ENCODE data around the gene MRAP2.

Gene MRAP2

GRCh38 chr6:84072442-84072997, 38.9 kb downstream of the MRAP2 start:
- Histone ChIP-seq H3K18ac (ENCODE audit: low read depth in 1 of 2, low read length in 2 of 2) (no peak overlapping the region), H3K27me3 (ENCODE audit: control insufficient read depth in 1 of 2, insufficient read depth in 1 of 2, low read length in 2 of 2) (no peaks in the 10 kb centered on the region), H3K9ac (ENCODE audit: low read length) (no peak overlapping the region), H3K4ac (ENCODE audit: low read depth in 1 of 2, low read length in 2 of 2) (no peak overlapping the region), H3K4me1 (ENCODE audit: control insufficient read depth, insufficient read depth, low read depth, low read length) (no peaks in the 10 kb centered on the region), H3K4me2 (ENCODE audit: low read length, poor library complexity, severe bottlenecking) (no peak overlapping the region), H2BK15ac (ENCODE audit: low read depth, poor library complexity, severe bottlenecking) (no peak overlapping the region), H3K36me3 (ENCODE audit: control insufficient read depth in 1 of 2, insufficient read depth in 2 of 2, low read depth in 1 of 2, low read length in 2 of 2) (peaks cover 0 to 5% of the 10 kb centered on the region in 2 experiments), H3K14ac (ENCODE audit: low read length in 2 of 2) (no peak overlapping the region), H2AFZ (ENCODE audit: low read depth, low read length) (no peak overlapping the region), H4K8ac (ENCODE audit: low read length) (no peak overlapping the region), H4K91ac (ENCODE audit: low read length) (no peak overlapping the region), H2BK5ac (ENCODE audit: low read depth, low read length, poor library complexity, severe bottlenecking) (no peak overlapping the region), H3K79me1 (replicated peaks; ENCODE audit: low read length, poor library complexity, severe bottlenecking) (no peaks in the 10 kb centered on the region), H2BK120ac (ENCODE audit: low read depth, low read length) (no peak overlapping the region), H2AK5ac (ENCODE audit: low read length, severe bottlenecking) (no peak overlapping the region), H3K9me3 (ENCODE audit: control insufficient read depth, low read length) (no peaks in the 10 kb centered on the region), H3K27ac (ENCODE audit: low read length, poor library complexity, severe bottlenecking) (no peak overlapping the region), H2BK12ac (ENCODE audit: low read length in 2 of 2) (no peak overlapping the region), H3K23ac (ENCODE audit: low read length in 2 of 2) (no peak overlapping the region), H3K4me3 (ENCODE audit: insufficient read depth in 1 of 2, low read depth in 1 of 2, low read length in 2 of 2) (no peak overlapping the region)
- no peak for DNase-seq
- WGBS, result 85% methylated on average over 7 of the region's 7 CpGs

GRCh38 chr6:84074988-84075781, 41.6 kb downstream of the MRAP2 start:
- H2BK12ac ChIP-seq (ENCODE audit: low read length in 2 of 2), result no peak overlapping the region
- 68% methylated on average over 3 of the region's 6 CpGs for WGBS
- H3K27me3 ChIP-seq (ENCODE audit: control insufficient read depth in 1 of 2, insufficient read depth in 1 of 2, low read length in 2 of 2), result no peaks in the 10 kb centered on the region
- H3K36me3 ChIP-seq (ENCODE audit: control insufficient read depth in 1 of 2, insufficient read depth in 2 of 2, low read depth in 1 of 2, low read length in 2 of 2), result peaks cover 0 to 5% of the 10 kb centered on the region in 2 experiments
- H2BK120ac ChIP-seq (ENCODE audit: low read depth, low read length), result no peak overlapping the region
- H3K4me1 ChIP-seq (ENCODE audit: control insufficient read depth, insufficient read depth, low read depth, low read length), result no peaks in the 10 kb centered on the region
- H3K9ac ChIP-seq (ENCODE audit: low read length), result no peak overlapping the region
- no peak overlapping the region for H3K4ac ChIP-seq (ENCODE audit: low read depth in 1 of 2, low read length in 2 of 2)
- H4K91ac ChIP-seq (ENCODE audit: low read length), result no peak overlapping the region
- H3K27ac ChIP-seq (ENCODE audit: low read length, poor library complexity, severe bottlenecking), result no peak overlapping the region
- no peak overlapping the region for H2AK5ac ChIP-seq (ENCODE audit: low read length, severe bottlenecking)
- H4K8ac ChIP-seq (ENCODE audit: low read length), result no peak overlapping the region
- no peak overlapping the region for H3K23ac ChIP-seq (ENCODE audit: low read length in 2 of 2)
- no peak for DNase-seq
- no peaks in the 10 kb centered on the region for H3K9me3 ChIP-seq (ENCODE audit: control insufficient read depth, low read length)
- H2BK15ac ChIP-seq (ENCODE audit: low read depth, poor library complexity, severe bottlenecking), result no peak overlapping the region
- H3K79me1 ChIP-seq (replicated peaks; ENCODE audit: low read length, poor library complexity, severe bottlenecking), result no peaks in the 10 kb centered on the region
- no peak overlapping the region for H3K18ac ChIP-seq (ENCODE audit: low read depth in 1 of 2, low read length in 2 of 2)
- no peak overlapping the region for H3K4me3 ChIP-seq (ENCODE audit: insufficient read depth in 1 of 2, low read depth in 1 of 2, low read length in 2 of 2)
- H2AFZ ChIP-seq (ENCODE audit: low read depth, low read length), result no peak overlapping the region
- no peak overlapping the region for H3K14ac ChIP-seq (ENCODE audit: low read length in 2 of 2)
- no peak overlapping the region for H3K4me2 ChIP-seq (ENCODE audit: low read length, poor library complexity, severe bottlenecking)
- no peak overlapping the region for H2BK5ac ChIP-seq (ENCODE audit: low read depth, low read length, poor library complexity, severe bottlenecking)

GRCh38 chr6:84077645-84078044, 44.1 kb downstream of the MRAP2 start:
- Histone ChIP-seq H3K27me3 (ENCODE audit: control insufficient read depth in 1 of 2, insufficient read depth in 1 of 2, low read length in 2 of 2) (no peaks in the 10 kb centered on the region), H4K8ac (ENCODE audit: low read length) (no peak overlapping the region), H2BK15ac (ENCODE audit: low read depth, poor library complexity, severe bottlenecking) (no peak overlapping the region), H3K79me1 (replicated peaks; ENCODE audit: low read length, poor library complexity, severe bottlenecking) (no peaks in the 10 kb centered on the region), H3K27ac (ENCODE audit: low read length, poor library complexity, severe bottlenecking) (no peak overlapping the region), H3K9me3 (ENCODE audit: control insufficient read depth, low read length) (no peaks in the 10 kb centered on the region), H2BK12ac (ENCODE audit: low read length in 2 of 2) (no peak overlapping the region), H2BK120ac (ENCODE audit: low read depth, low read length) (no peak overlapping the region), H3K9ac (ENCODE audit: low read length) (no peak overlapping the region), H3K14ac (ENCODE audit: low read length in 2 of 2) (no peak overlapping the region), H2AFZ (ENCODE audit: low read depth, low read length) (no peak overlapping the region), H3K23ac (ENCODE audit: low read length in 2 of 2) (no peak overlapping the region), H3K4ac (ENCODE audit: low read depth in 1 of 2, low read length in 2 of 2) (no peak overlapping the region), H2BK5ac (ENCODE audit: low read depth, low read length, poor library complexity, severe bottlenecking) (no peak overlapping the region), H4K91ac (ENCODE audit: low read length) (no peak overlapping the region), H3K4me3 (ENCODE audit: insufficient read depth in 1 of 2, low read depth in 1 of 2, low read length in 2 of 2) (no peak overlapping the region), H3K4me2 (ENCODE audit: low read length, poor library complexity, severe bottlenecking) (no peak overlapping the region), H2AK5ac (ENCODE audit: low read length, severe bottlenecking) (no peak overlapping the region), H3K4me1 (ENCODE audit: control insufficient read depth, insufficient read depth, low read depth, low read length) (no peaks in the 10 kb centered on the region), H3K36me3 (ENCODE audit: control insufficient read depth in 1 of 2, insufficient read depth in 2 of 2, low read depth in 1 of 2, low read length in 2 of 2) (peaks cover 0 to 5% of the 10 kb centered on the region in 2 experiments), H3K18ac (ENCODE audit: low read depth in 1 of 2, low read length in 2 of 2) (no peak overlapping the region)
- 94% methylated on average over 1 of the region's 2 CpGs for WGBS
- DNase-seq, result no peak

- H3K4ac ChIP-seq (ENCODE audit: low read depth in 1 of 2, low read length in 2 of 2), result no peak overlapping the region
- H3K18ac ChIP-seq (ENCODE audit: low read depth in 1 of 2, low read length in 2 of 2), result no peak overlapping the region
- no peak overlapping the region for H3K4me2 ChIP-seq (ENCODE audit: low read length, poor library complexity, severe bottlenecking)
- no peaks in the 10 kb centered on the region for H3K9me3 ChIP-seq (ENCODE audit: control insufficient read depth, low read length)
- H3K14ac ChIP-seq (ENCODE audit: low read length in 2 of 2), result no peak overlapping the region
- H4K91ac ChIP-seq (ENCODE audit: low read length), result no peak overlapping the region
- no peak overlapping the region for H2AFZ ChIP-seq (ENCODE audit: low read depth, low read length)
- no peak overlapping the region for H4K8ac ChIP-seq (ENCODE audit: low read length)
- no peak for DNase-seq
- no peak overlapping the region for H2BK5ac ChIP-seq (ENCODE audit: low read depth, low read length, poor library complexity, severe bottlenecking)
- no peak overlapping the region for H2BK120ac ChIP-seq (ENCODE audit: low read depth, low read length)
- no peaks in the 10 kb centered on the region for H3K27me3 ChIP-seq (ENCODE audit: control insufficient read depth in 1 of 2, insufficient read depth in 1 of 2, low read length in 2 of 2)
- no peaks in the 10 kb centered on the region for H3K79me1 ChIP-seq (replicated peaks; ENCODE audit: low read length, poor library complexity, severe bottlenecking)
- H3K36me3 ChIP-seq (ENCODE audit: control insufficient read depth in 1 of 2, insufficient read depth in 2 of 2, low read depth in 1 of 2, low read length in 2 of 2), result peaks cover 0 to 5% of the 10 kb centered on the region in 2 experiments
- H2AK5ac ChIP-seq (ENCODE audit: low read length, severe bottlenecking), result no peak overlapping the region
- H2BK15ac ChIP-seq (ENCODE audit: low read depth, poor library complexity, severe bottlenecking), result no peak overlapping the region
- no peak overlapping the region for H2BK12ac ChIP-seq (ENCODE audit: low read length in 2 of 2)
- 5% methylated on average over 1 of the region's 1 CpG for WGBS
- no peak overlapping the region for H3K9ac ChIP-seq (ENCODE audit: low read length)
- H3K23ac ChIP-seq (ENCODE audit: low read length in 2 of 2), result no peak overlapping the region
- H3K4me1 ChIP-seq (ENCODE audit: control insufficient read depth, insufficient read depth, low read depth, low read length), result no peaks in the 10 kb centered on the region
- no peak overlapping the region for H3K27ac ChIP-seq (ENCODE audit: low read length, poor library complexity, severe bottlenecking)
- no peak overlapping the region for H3K4me3 ChIP-seq (ENCODE audit: insufficient read depth in 1 of 2, low read depth in 1 of 2, low read length in 2 of 2)
Measured at GRCh38 chr6:84078335-84078734, 44.8 kb downstream of the MRAP2 start.

Measured in mesenchymal stem cell (in vitro differentiated cells and primary cell).